ENCODE results near the gene GPR162. TPM values are rescaled to one million over a fixed set of nuclear protein-coding genes. Genes with fewer than 3 reads are reported as not detected.
A peak's percentile ranks its signal among the peaks of the same experiment; 100 is the strongest.

The GPR162 gene
- polyA plus RNA-seq, 3 donors = 15.1 to 81.7 (median 16.0) TPM

DNA sequence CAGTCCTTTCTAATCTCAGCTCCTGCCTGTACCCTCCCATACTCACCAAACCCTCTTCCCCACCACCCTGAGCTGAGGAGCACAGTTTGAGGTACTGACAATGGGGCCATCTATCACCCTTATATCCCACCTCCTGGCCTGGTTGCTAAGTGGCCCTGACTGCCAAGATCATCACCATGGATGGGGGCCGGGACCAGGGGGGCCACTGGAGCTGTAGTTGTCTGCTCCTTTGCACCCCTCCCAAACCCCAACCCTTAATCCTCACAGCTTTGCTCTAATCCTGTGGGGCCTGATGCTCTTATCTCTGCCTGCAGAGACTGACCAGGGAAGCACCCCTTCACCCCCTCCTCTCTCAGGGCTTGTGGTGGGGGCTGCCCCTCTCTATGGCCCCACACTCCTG lies 18.7 kb downstream of the GPR162 start:
- Mint-ChIP-seq H3K27ac (no peak overlapping the region), H3K27me3 (ENCODE audit: low read depth in 3 of 3) (peaks cover 0 to 4% (median 3%) of the 10 kb centered on the region in 3 donors), H3K36me3 (peaks cover 4 to 6% of the 10 kb centered on the region in 2 donors), H3K9me3 (no peaks in the 10 kb centered on the region), H3K4me1 (no peaks in the 10 kb centered on the region), H3K4me3 (no peak overlapping the region)
- Histone ChIP-seq H3K36me3 (replicated peaks in 1 of 2; ENCODE audit: control insufficient read depth in 1 of 2, insufficient read depth in 2 of 2, low read length in 2 of 2) (no peaks in the 10 kb centered on the region), H3K27ac (ENCODE audit: low read depth in 1 of 2, low read length in 2 of 2) (no peak overlapping the region), H3K27me3 (ENCODE audit: control insufficient read depth in 2 of 2, insufficient read depth in 2 of 2, low read length in 2 of 2) (no peaks in the 10 kb centered on the region), H3K4me1 (ENCODE audit: control insufficient read depth in 1 of 2, insufficient read depth in 2 of 2, low read length in 2 of 2) (peaks cover 3 to 4% of the 10 kb centered on the region in 2 donors), H3K9ac (ENCODE audit: insufficient read depth, low read length, poor library complexity, severe bottlenecking) (no peak overlapping the region), H2AFZ (ENCODE audit: insufficient read depth, low read depth, low read length, poor library complexity, severe bottlenecking) (no peak overlapping the region), H3K4me3 (replicated peaks in 1 of 3; ENCODE audit: low read depth in 2 of 3, low read length in 3 of 3) (no peak overlapping the region), H3K79me2 (ENCODE audit: insufficient read depth, low read length) (no peaks in the 10 kb centered on the region), H4K20me1 (ENCODE audit: insufficient read depth, low read length) (no peaks in the 10 kb centered on the region), H3K9me3 (replicated peaks in 1 of 2; ENCODE audit: control insufficient read depth in 1 of 2, insufficient read depth in 1 of 2, low read length in 2 of 2) (no peaks in the 10 kb centered on the region), H3K4me2 (replicated peaks; ENCODE audit: extremely low read depth, low read length, poor library complexity, severe bottlenecking) (no peak overlapping the region)
- DNase-seq = no peak
- 100% methylated on average over 1 of the region's 1 CpG for WGBS (ENCODE audit: insufficient coverage)
- TF ChIP-seq, protein P1, sequence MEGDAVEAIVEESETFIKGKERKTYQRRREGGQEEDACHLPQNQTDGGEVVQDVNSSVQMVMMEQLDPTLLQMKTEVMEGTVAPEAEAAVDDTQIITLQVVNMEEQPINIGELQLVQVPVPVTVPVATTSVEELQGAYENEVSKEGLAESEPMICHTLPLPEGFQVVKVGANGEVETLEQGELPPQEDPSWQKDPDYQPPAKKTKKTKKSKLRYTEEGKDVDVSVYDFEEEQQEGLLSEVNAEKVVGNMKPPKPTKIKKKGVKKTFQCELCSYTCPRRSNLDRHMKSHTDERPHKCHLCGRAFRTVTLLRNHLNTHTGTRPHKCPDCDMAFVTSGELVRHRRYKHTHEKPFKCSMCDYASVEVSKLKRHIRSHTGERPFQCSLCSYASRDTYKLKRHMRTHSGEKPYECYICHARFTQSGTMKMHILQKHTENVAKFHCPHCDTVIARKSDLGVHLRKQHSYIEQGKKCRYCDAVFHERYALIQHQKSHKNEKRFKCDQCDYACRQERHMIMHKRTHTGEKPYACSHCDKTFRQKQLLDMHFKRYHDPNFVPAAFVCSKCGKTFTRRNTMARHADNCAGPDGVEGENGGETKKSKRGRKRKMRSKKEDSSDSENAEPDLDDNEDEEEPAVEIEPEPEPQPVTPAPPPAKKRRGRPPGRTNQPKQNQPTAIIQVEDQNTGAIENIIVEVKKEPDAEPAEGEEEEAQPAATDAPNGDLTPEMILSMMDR (IDR thresholded peaks at IDR 0.05) = no peak
- intact Hi-C loops (cut with micrococcal nuclease) = no loop called here

DNA sequence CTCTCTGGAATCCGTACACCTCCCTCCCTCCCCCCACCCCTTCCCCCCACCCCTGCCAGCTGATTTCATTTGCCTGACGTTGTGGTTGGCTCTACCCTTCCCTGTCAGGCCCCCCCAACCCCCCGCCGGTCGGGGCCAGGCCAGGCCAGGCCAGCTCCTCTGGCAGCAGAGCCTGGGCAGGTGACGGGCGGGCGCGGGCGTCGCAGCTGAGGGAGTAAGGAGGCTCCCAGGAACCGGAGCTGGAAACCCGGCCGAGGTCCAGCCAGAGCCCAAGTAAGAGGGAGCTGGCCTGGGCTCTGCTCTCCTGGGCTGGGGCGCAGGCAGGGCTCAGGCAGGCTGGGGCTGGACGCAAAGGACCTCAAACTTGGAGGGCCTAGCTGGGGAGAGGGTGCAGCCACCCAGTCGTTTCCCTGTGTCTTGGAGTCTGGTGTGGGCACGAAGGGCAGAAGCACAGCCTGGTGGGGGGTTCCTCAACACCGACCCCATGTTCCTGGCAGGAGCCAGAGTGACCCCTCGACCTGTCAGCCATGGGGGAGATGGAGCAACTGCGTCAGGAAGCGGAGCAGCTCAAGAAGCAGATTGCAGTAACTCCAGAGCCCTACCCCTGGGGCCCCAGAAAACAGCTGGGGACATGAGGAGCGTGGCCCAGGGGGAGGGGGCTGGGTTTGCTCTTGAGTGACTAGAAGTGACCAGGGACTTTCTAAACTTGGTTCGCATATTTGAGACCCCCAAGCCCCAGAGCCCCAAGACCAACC lies 19.3 kb downstream of the GPR162 start, which contains the start of gene GNB3:
TSS of gene GNB3 (plus strand) at position 165 of the 755 bp plus-strand sequence. CDS start at position 528, 363 bp downstream.
- Mint-ChIP-seq H3K4me3 (no peak within 1 kb of the TSS), H3K36me3 (peaks cover 6 to 11% of the 10 kb centered on the region in 2 donors), H3K27me3 (ENCODE audit: low read depth in 3 of 3) (peaks cover 0 to 4% (median 3%) of the 10 kb centered on the region in 3 donors), H3K27ac (peak within 1 kb of the TSS in 2 of 7 donors; percentile 18 to 83), H3K4me1 (peaks cover 1% of the 10 kb centered on the region), H3K9me3 (no peaks in the 10 kb centered on the region)
- H3K4me3 ChIP-seq (replicated peaks in 1 of 3; ENCODE audit: low read depth in 2 of 3, low read length in 3 of 3) = no peak within 1 kb of the TSS
- H3K27ac ChIP-seq (ENCODE audit: low read depth in 1 of 2, low read length in 2 of 2) = no peak within 1 kb of the TSS
- H3K36me3 ChIP-seq (replicated peaks in 1 of 2; ENCODE audit: control insufficient read depth in 1 of 2, insufficient read depth in 2 of 2, low read length in 2 of 2) = no peaks in the 10 kb centered on the region
- DNase-seq = no peak
- no peak within 1 kb of the TSS for H2AFZ ChIP-seq (ENCODE audit: insufficient read depth, low read depth, low read length, poor library complexity, severe bottlenecking)
- WGBS (ENCODE audit: insufficient coverage) = 95% methylated on average over 16 of the region's 24 CpGs
- H3K9ac ChIP-seq (ENCODE audit: insufficient read depth, low read length, poor library complexity, severe bottlenecking) = no peak within 1 kb of the TSS
- TF ChIP-seq, protein P1 (IDR thresholded peaks at IDR 0.05) = no peak
- no peaks in the 10 kb centered on the region for H4K20me1 ChIP-seq (ENCODE audit: insufficient read depth, low read length)
- peaks cover under 1% of the 10 kb centered on the region in 2 donors for H3K4me1 ChIP-seq (ENCODE audit: control insufficient read depth in 1 of 2, insufficient read depth in 2 of 2, low read length in 2 of 2)
- no peaks in the 10 kb centered on the region for H3K79me2 ChIP-seq (ENCODE audit: insufficient read depth, low read length)
- H3K27me3 ChIP-seq (ENCODE audit: control insufficient read depth in 2 of 2, insufficient read depth in 2 of 2, low read length in 2 of 2) = no peaks in the 10 kb centered on the region
- no peak within 1 kb of the TSS for H3K4me2 ChIP-seq (replicated peaks; ENCODE audit: extremely low read depth, low read length, poor library complexity, severe bottlenecking)
- no peaks in the 10 kb centered on the region for H3K9me3 ChIP-seq (replicated peaks in 1 of 2; ENCODE audit: control insufficient read depth in 1 of 2, insufficient read depth in 1 of 2, low read length in 2 of 2)
- intact Hi-C loops (cut with micrococcal nuclease) = no loop called here

All from CD14-positive monocyte (primary cell).